Progenitor cell of endocrine pancreas (in vitro differentiated cells): Measurements from ENCODE around the gene RRP7A. TPM values are rescaled to one million over a fixed set of nuclear protein-coding genes. Genes with fewer than 3 reads are reported as not detected.
"Not testable (repeated sequence)": the region's sequence is repeated elsewhere in the genome, so short reads cannot be mapped to it uniquely, and the experiment has no call there.

Experiments
- DNase-seq: peaks from one replicate; pipeline ENCODE4 v3.0.0; 2021; ENCODE audit warnings: low spot score; ENCODE audit not compliant: unreplicated experiment
- H3K27ac Mint-ChIP-seq: 2 replicates; pipeline ENCODE4 v1.8.0; 2021; ENCODE audit warnings: mild to moderate bottlenecking, moderate library complexity, mixed read lengths
- H3K27me3 Mint-ChIP-seq: 2 replicates; pipeline ENCODE4 v1.8.0; 2021; ENCODE audit warnings: mixed read lengths
- H3K36me3 Mint-ChIP-seq: 2 replicates; pipeline ENCODE4 v1.8.0; 2022; ENCODE audit warnings: mixed read lengths; ENCODE audit not compliant: insufficient read depth
- H3K4me1 Mint-ChIP-seq: 2 replicates; pipeline ENCODE4 v1.8.0; 2021; ENCODE audit warnings: low read depth, mixed read lengths
- H3K4me3 Mint-ChIP-seq: 2 replicates; pipeline ENCODE4 v1.8.0; 2021; ENCODE audit warnings: low read depth, mild to moderate bottlenecking, moderate library complexity, mixed read lengths
- H3K9me3 Mint-ChIP-seq: 2 replicates; pipeline ENCODE4 v1.8.0; 2021; ENCODE audit warnings: low read depth, mixed read lengths
- CTCF ChIP-seq: fragments of 200-600 bp; sonication (generic); IDR thresholded peaks from one replicate; pipeline ENCODE4 v1.5.0; 2021; ENCODE audit warnings: antibody characterized with exemption, mild to moderate bottlenecking; ENCODE audit not compliant: unreplicated experiment
- total RNA-seq: library from RNA; stranded (reverse); gene quantifications from 2 replicates; pipeline ENCODE4 v1.2.1, GENCODE V29; 2021

Gene RRP7A
- total RNA-seq, 1 donor from 2014 or later, result 59.1 TPM

- TF ChIP-seq CTCF, result no peak
- peaks cover 10% of the 10 kb centered on the region for H3K27me3 Mint-ChIP-seq
- no peak overlapping the region for H3K27ac Mint-ChIP-seq
- DNase-seq, result no peak
- H3K4me3 Mint-ChIP-seq, result no peak overlapping the region
- no peaks in the 10 kb centered on the region for H3K9me3 Mint-ChIP-seq
- no peaks in the 10 kb centered on the region for H3K4me1 Mint-ChIP-seq
- H3K36me3 Mint-ChIP-seq, result no peaks in the 10 kb centered on the region
Measured at GRCh38 chr22:42536166-42536565, 16.6 kb upstream of the RRP7A start.

GRCh38 chr22:42535082-42535731 lies 15.6 kb upstream of the RRP7A start:
- H3K4me1 Mint-ChIP-seq, H3K27ac Mint-ChIP-seq, DNase-seq, H3K36me3 Mint-ChIP-seq, H3K4me3 Mint-ChIP-seq, H3K9me3 Mint-ChIP-seq: not testable (repeated sequence)
- H3K27me3 Mint-ChIP-seq, result peaks cover 17% of the 10 kb centered on the region

GRCh38 chr22:42533638-42533977 lies 14.0 kb upstream of the RRP7A start:
- no peaks in the 10 kb centered on the region for H3K36me3 Mint-ChIP-seq
- H3K27me3 Mint-ChIP-seq, result peaks cover 29% of the 10 kb centered on the region
- H3K4me3 Mint-ChIP-seq, result no peak overlapping the region
- H3K4me1 Mint-ChIP-seq, result no peaks in the 10 kb centered on the region
- H3K27ac Mint-ChIP-seq, result no peak overlapping the region
- no peak for TF ChIP-seq CTCF
- H3K9me3 Mint-ChIP-seq, result no peaks in the 10 kb centered on the region
- no peak for DNase-seq

GRCh38 chr22:42531401-42532084 lies 11.9 kb upstream of the RRP7A start:
- H3K4me1 Mint-ChIP-seq, H3K9me3 Mint-ChIP-seq, H3K36me3 Mint-ChIP-seq, H3K4me3 Mint-ChIP-seq, H3K27ac Mint-ChIP-seq, DNase-seq: not testable (repeated sequence)
- H3K27me3 Mint-ChIP-seq, result peaks cover 35% of the 10 kb centered on the region

GRCh38 chr22:42529435-42529834 lies 9.8 kb upstream of the RRP7A start:
- H3K36me3 Mint-ChIP-seq, H3K27ac Mint-ChIP-seq, H3K4me3 Mint-ChIP-seq, DNase-seq, H3K9me3 Mint-ChIP-seq, H3K4me1 Mint-ChIP-seq: not testable (repeated sequence)
- H3K27me3 Mint-ChIP-seq, result peaks cover 38% of the 10 kb centered on the region

GRCh38 chr22:42528591-42529307 lies 9.2 kb upstream of the RRP7A start:
- TF ChIP-seq CTCF, result no peak
- no peak for DNase-seq
- no peak overlapping the region for H3K4me3 Mint-ChIP-seq
- H3K4me1 Mint-ChIP-seq, result no peaks in the 10 kb centered on the region
- peaks cover 38% of the 10 kb centered on the region for H3K27me3 Mint-ChIP-seq
- no peaks in the 10 kb centered on the region for H3K36me3 Mint-ChIP-seq
- H3K9me3 Mint-ChIP-seq, result no peaks in the 10 kb centered on the region
- no peak overlapping the region for H3K27ac Mint-ChIP-seq
